ENCODE data around the gene CDC5L.

GRCh38 chr6:44400572-44400971 lies 13.1 kb downstream of the CDC5L start:
- no peak for TF ChIP-seq POLR2A (IDR thresholded peaks at IDR 0.05)
- no peak for TF ChIP-seq CTCF (IDR thresholded peaks at IDR 0.05)
